T-cell (primary cell): Measurements from ENCODE around the gene RSPH1. TPM values are rescaled to one million over a fixed set of nuclear protein-coding genes. Genes with fewer than 3 reads are reported as not detected.

ENCODE experiments used
- ATAC-seq, 4 experiments: fragments of 200-7000 bp in 3 of 4; fragments of 150-1000 bp in 1 of 4; cut with Tn5 transposase; replicated peaks in 1 of 4; 1 replicate in 3 of 4; 2 replicates in 1 of 4; pipeline ENCODE4 v1.10.0; 2021; ENCODE audit warnings: moderate library complexity in 3 of 4, mild to moderate bottlenecking in 2 of 4, moderate number of reproducible peaks in 1 of 4
- CTCF ChIA-PET, 2 donors: fragments of 300-600 bp; sonication (Branson Sonifier 250); formaldehyde crosslinking; loops; one replicate each; lab custom pipeline; 2022; ENCODE audit warnings: antibody characterized with exemption in 2 of 2; lab: Charles Lee
- POLR2A ChIA-PET, 2 donors: fragments of 300-600 bp; sonication (Branson Sonifier 250); formaldehyde crosslinking; loops; one replicate each; lab custom pipeline; 2022; ENCODE audit warnings: antibody characterized with exemption in 2 of 2; lab: Charles Lee
- DNase-seq, 35 experiments: peaks; one replicate each; pipeline versions ENCODE4 v3.0.0 to v3.0.0-alpha.2; 2013 to 2023
- H3K27ac ChIP-seq: one replicate; pipeline ENCODE4 v1.5.1; 2013; ENCODE audit warnings: low read length
- H3K27me3 ChIP-seq, 2 experiments: replicated peaks in 1 of 2; 1 replicate in 1 of 2; 2 replicates in 1 of 2; pipeline versions ENCODE4 v1.6.1 to v1.7.0; 2013; ENCODE audit warnings: low read length in 1 of 2, mixed read lengths in 1 of 2; ENCODE audit not compliant: control insufficient read depth in 2 of 2, insufficient read depth in 2 of 2; ENCODE audit errors: extremely low read depth in 1 of 2
- H3K36me3 ChIP-seq, 2 donors: 1 replicate in 1 of 2; 2 replicates in 1 of 2; pipeline versions ENCODE4 v1.6.1 to v1.7.0; 2013; ENCODE audit warnings: low read length in 1 of 2; ENCODE audit not compliant: control insufficient read depth in 2 of 2, insufficient read depth in 1 of 2; ENCODE audit errors: extremely low read depth in 1 of 2
- H3K4me1 ChIP-seq, 2 experiments: 1 replicate in 1 of 2; 2 replicates in 1 of 2; pipeline versions ENCODE4 v1.6.1 to v1.7.0; 2013; ENCODE audit warnings: low read length in 2 of 2, mixed read lengths in 1 of 2; ENCODE audit not compliant: insufficient read depth in 2 of 2, control insufficient read depth in 1 of 2; ENCODE audit errors: extremely low read depth in 1 of 2
- H3K4me3 ChIP-seq, 2 donors: 1 replicate in 1 of 2; 2 replicates in 1 of 2; pipeline versions ENCODE4 v1.5.1 to v1.7.0; 2013; ENCODE audit warnings: mild to moderate bottlenecking in 2 of 2, low read length in 1 of 2, moderate library complexity in 1 of 2; ENCODE audit not compliant: control insufficient read depth in 1 of 2; ENCODE audit errors: extremely low read depth in 1 of 2
- H3K9me3 ChIP-seq: 2 replicates; pipeline ENCODE4 v1.7.0; 2013
- H3K27ac Mint-ChIP-seq, 2 donors: one replicate each; pipeline ENCODE4 v1.8.0; 2020 to 2021; ENCODE audit warnings: mild to moderate bottlenecking in 2 of 2, mixed read lengths in 2 of 2
- H3K27me3 Mint-ChIP-seq, 2 donors: one replicate each; pipeline ENCODE4 v1.8.0; 2021 to 2022; ENCODE audit warnings: mixed read lengths in 2 of 2
- H3K36me3 Mint-ChIP-seq: one replicate; pipeline ENCODE4 v1.8.0; 2021; ENCODE audit warnings: mixed read lengths
- H3K4me1 Mint-ChIP-seq, 3 donors: one replicate each; pipeline ENCODE4 v1.8.0; 2020 to 2022; ENCODE audit warnings: mixed read lengths in 3 of 3, mild to moderate bottlenecking in 1 of 3
- H3K4me3 Mint-ChIP-seq, 3 donors: one replicate each; pipeline ENCODE4 v1.8.0; 2020 to 2022; ENCODE audit warnings: mild to moderate bottlenecking in 3 of 3, mixed read lengths in 3 of 3, moderate library complexity in 3 of 3
- H3K9me3 Mint-ChIP-seq, 3 donors: one replicate each; pipeline ENCODE4 v1.8.0; 2020 to 2022; ENCODE audit warnings: mixed read lengths in 3 of 3
- WGBS: methylation state at CpG from one replicate; pipeline ENCODE4 v1.1.5; 2013; ENCODE audit warnings: missing lambda C conversion rate; ENCODE audit not compliant: insufficient coverage; 5-methylcytosine and 5-hydroxymethylcytosine counted together
- total RNA-seq, 35 experiments: library from RNA in 6 of 35; stranded (reverse) in 6 of 35; fragments of 120-200 nt in 1 of 35; gene quantifications; one replicate each; pipeline versions ENCODE4 v1.2.1 to v1.2.4 and lab custom pipeline; 2013 to 2026

Gene RSPH1
- total RNA-seq, 5 donors from 2014 or later (not counting 1 experiment from before 2014, with no cell fraction given) = 0.12 to 0.20 TPM; not detected in 3

GRCh38 chr21:42426424-42426823 is 69.6 kb downstream of the RSPH1 start:
- CTCF ChIA-PET = no interaction called here
- no peaks in the 10 kb centered on the region for H3K27me3 Mint-ChIP-seq
- peaks cover 62 to 69% (median 65%) of the 10 kb centered on the region in 3 donors for H3K4me1 Mint-ChIP-seq
- H3K36me3 ChIP-seq = peaks cover 24 to 76% of the 10 kb centered on the region in 2 donors
- WGBS = 79% methylated on average over 5 of the region's 7 CpGs
- DNase-seq (no peak), ATAC-seq (no peak)
- peaks cover 53 to 71% of the 10 kb centered on the region in 2 experiments for H3K4me1 ChIP-seq
- no peaks in the 10 kb centered on the region for H3K9me3 Mint-ChIP-seq
- H3K36me3 Mint-ChIP-seq = peaks cover 51% of the 10 kb centered on the region
- peak overlapping the region in 1 of 3 donors; percentile 83 for H3K4me3 Mint-ChIP-seq
- no peak overlapping the region for H3K4me3 ChIP-seq
- H3K27ac Mint-ChIP-seq = peak overlapping the region; percentile 23 to 74
- POLR2A ChIA-PET = interaction anchor here (1.4 to 2.6 kb wide), 2 partner anchors 22 to 23 kb away, joined by 3 to 14 read pairs; partner anchors contain the start of gene UBASH3A (in 2 of the 2)
- H3K27me3 ChIP-seq = no peaks in the 10 kb centered on the region
- no peaks in the 10 kb centered on the region for H3K9me3 ChIP-seq
- H3K27ac ChIP-seq = no peak overlapping the region

- H3K4me1 Mint-ChIP-seq = peaks cover 70 to 77% (median 73%) of the 10 kb centered on the region in 3 donors
- Histone ChIP-seq H3K27me3 (no peaks in the 10 kb centered on the region), H3K9me3 (no peaks in the 10 kb centered on the region), H3K36me3 (peaks cover 19 to 76% of the 10 kb centered on the region in 2 donors), H3K4me1 (peaks cover 61 to 78% of the 10 kb centered on the region in 2 experiments), H3K4me3 (peak overlapping the region in 1 of 2 donors; percentile 41), H3K27ac (peak overlapping the region; percentile 84)
- peaks cover 54% of the 10 kb centered on the region for H3K36me3 Mint-ChIP-seq
- peak overlapping the region; percentile 68 to 84 for H3K27ac Mint-ChIP-seq
- POLR2A ChIA-PET = interaction anchor here (0.6 to 2.6 kb wide), 5 partner anchors 10 to 187 kb away, joined by 3 to 16 read pairs (median 3); partner anchors contain the start of gene UBASH3A (in 2 of the 2)
- WGBS = 8% methylated on average over 4 of the region's 4 CpGs
- no peaks in the 10 kb centered on the region for H3K27me3 Mint-ChIP-seq
- ATAC-seq (peak; percentile 2 to 25 (median 20)), DNase-seq (peak in 1 of 35 experiments; percentile 45)
- H3K4me3 Mint-ChIP-seq = peak overlapping the region; percentile 11 to 83 (median 63)
- CTCF ChIA-PET = interaction anchor here (0.6 to 1.1 kb wide), 3 partner anchors 14 to 88 kb away, joined by 3 to 4 read pairs (median 4); partner anchors contain the start of gene UBASH3A (in 1 of the 2)
- H3K9me3 Mint-ChIP-seq = no peaks in the 10 kb centered on the region
These were observed 70.4 kb downstream of the RSPH1 start for GRCh38 chr21:42425591-42425990.

GRCh38 chr21:42424914-42425541 is 71.0 kb downstream of the RSPH1 start:
- Mint-ChIP-seq H3K27me3 (no peaks in the 10 kb centered on the region), H3K9me3 (no peaks in the 10 kb centered on the region), H3K4me1 (peaks cover 76 to 81% (median 77%) of the 10 kb centered on the region in 3 donors), H3K36me3 (peaks cover 57% of the 10 kb centered on the region), H3K4me3 (peak overlapping the region; percentile 11 to 83 (median 63)), H3K27ac (peak overlapping the region; percentile 68 to 84)
- Histone ChIP-seq H3K27ac (peak overlapping the region; percentile 84), H3K4me3 (peak overlapping the region; percentile 11 to 41), H3K36me3 (peaks cover 19 to 76% of the 10 kb centered on the region in 2 donors), H3K9me3 (no peaks in the 10 kb centered on the region), H3K27me3 (no peaks in the 10 kb centered on the region), H3K4me1 (peaks cover 67 to 78% of the 10 kb centered on the region in 2 experiments)
- ChIA-PET CTCF (interaction anchor here in 1 of 2 donors (0.6 to 1.1 kb wide), 4 partner anchors 14 to 102 kb away, joined by 3 to 4 read pairs (median 3); partner anchors contain the start of gene UBASH3A), POLR2A (interaction anchor here (1.0 to 2.6 kb wide), 4 partner anchors 11 to 186 kb away, joined by 3 to 16 read pairs (median 8); partner anchors contain the start of gene UBASH3A (in 2 of the 2))
- DNase-seq (peak; percentile 54 to 91 (median 80)), ATAC-seq (peak; percentile 92 to 96 (median 94))
- WGBS = 0% methylated on average over 5 of the region's 12 CpGs

- Mint-ChIP-seq H3K4me1 (peaks cover 86 to 89% (median 87%) of the 10 kb centered on the region in 3 donors), H3K27me3 (no peaks in the 10 kb centered on the region), H3K4me3 (peak overlapping the region; percentile 57 to 83 (median 57)), H3K9me3 (no peaks in the 10 kb centered on the region), H3K36me3 (peaks cover 61% of the 10 kb centered on the region), H3K27ac (peak overlapping the region; percentile 68 to 84)
- POLR2A ChIA-PET = interaction anchor here in 1 of 2 donors (0.9 kb wide), 1 partner anchor 20 kb away, joined by 3 read pairs; the partner anchor contains the start of gene UBASH3A
- CTCF ChIA-PET = interaction anchor here (0.5 to 1.2 kb wide), 2 partner anchors 20 to 293 kb away, joined by 5 to 8 read pairs; partner anchors contain the start of gene UBASH3A (in 1 of the 2)
- H3K36me3 ChIP-seq = peaks cover 19 to 76% of the 10 kb centered on the region in 2 donors
- WGBS = 60% methylated on average over 1 of the region's 2 CpGs
- ATAC-seq (no peak), DNase-seq (no peak)
- H3K9me3 ChIP-seq = no peaks in the 10 kb centered on the region
- H3K4me3 ChIP-seq = peak overlapping the region in 1 of 2 donors; percentile 27
- H3K27ac ChIP-seq = peak overlapping the region; percentile 84
- peaks cover 72 to 78% of the 10 kb centered on the region in 2 experiments for H3K4me1 ChIP-seq
- H3K27me3 ChIP-seq = no peaks in the 10 kb centered on the region
These were observed 72.3 kb downstream of the RSPH1 start for GRCh38 chr21:42423685-42424084.

- H3K27ac ChIP-seq = peak overlapping the region; percentile 84
- CTCF ChIA-PET = interaction anchor here (0.5 to 1.2 kb wide), 2 partner anchors 20 to 294 kb away, joined by 5 to 8 read pairs; partner anchors contain the start of gene UBASH3A (in 1 of the 2)
- POLR2A ChIA-PET = interaction anchor here in 1 of 2 donors (0.9 kb wide), 1 partner anchor 19 kb away, joined by 3 read pairs; the partner anchor contains the start of gene UBASH3A
- Mint-ChIP-seq H3K27ac (peak overlapping the region; percentile 68 to 84), H3K9me3 (no peaks in the 10 kb centered on the region), H3K36me3 (peaks cover 64% of the 10 kb centered on the region), H3K27me3 (no peaks in the 10 kb centered on the region), H3K4me1 (peaks cover 85 to 92% (median 89%) of the 10 kb centered on the region in 3 donors), H3K4me3 (peak overlapping the region; percentile 57 to 83 (median 57))
- ATAC-seq (peak in 2 of 4 experiments; percentile 35 to 37), DNase-seq (peak in 20 of 35 experiments; percentile 27 to 72 (median 37))
- 6% methylated on average over 6 of the region's 10 CpGs for WGBS
- H3K27me3 ChIP-seq = no peaks in the 10 kb centered on the region
- H3K9me3 ChIP-seq = no peaks in the 10 kb centered on the region
- no peak overlapping the region for H3K4me3 ChIP-seq
- peaks cover 72 to 81% of the 10 kb centered on the region in 2 experiments for H3K4me1 ChIP-seq
- peaks cover 14 to 76% of the 10 kb centered on the region in 2 donors for H3K36me3 ChIP-seq
These were observed 72.8 kb downstream of the RSPH1 start for GRCh38 chr21:42423197-42423675.
